ENCODE measurements around the gene CABCOCO1. TPM values are rescaled to one million over a fixed set of nuclear protein-coding genes. Genes with fewer than 3 reads are reported as not detected.

CABCOCO1 gene
- total RNA-seq, 1 experiment from 2014 or later, result not detected

GRCh38 chr10:61655335-61655851 lies 7.3 kb upstream of the CABCOCO1 start:
- BruUV-seq (replicated peaks), result no TSS peak
- no peak overlapping the region for H3K9ac ChIP-seq (ENCODE audit: low read length)
- no peak overlapping the region for H3K4me3 ChIP-seq (replicated peaks in 1 of 2; ENCODE audit: low read depth in 1 of 2, low read length in 2 of 2)
- POLR2A ChIA-PET, result no interaction called here
- H3K9me3 ChIP-seq (ENCODE audit: control insufficient read depth in 1 of 2, insufficient read depth in 1 of 2, low read depth in 1 of 2, low read length in 2 of 2), result no peaks in the 10 kb centered on the region
- H3K4me2 ChIP-seq (ENCODE audit: low read length), result no peak overlapping the region
- H3K36me3 ChIP-seq (ENCODE audit: control insufficient read depth in 1 of 2, insufficient read depth in 2 of 2, low read length in 2 of 2), result no peaks in the 10 kb centered on the region
- no peak overlapping the region for H2AFZ ChIP-seq (ENCODE audit: low read depth, low read length, poor library complexity, severe bottlenecking)
- H3K9me2 ChIP-seq (ENCODE audit: insufficient read depth), result no peaks in the 10 kb centered on the region; the same call in 1 of the 2 replicates
- TF ChIP-seq POLR2A (IDR thresholded peaks at IDR 0.05; ENCODE audit: borderline replicate concordance, extremely low read depth, insufficient read depth, insufficient read length) (no peak), CBX3 (IDR thresholded peaks at IDR 0.05; ENCODE audit: low read depth) (no peak), JUND (IDR thresholded peaks at IDR 0.05) (no peak), TCF7L2 (IDR thresholded peaks at IDR 0.05; ENCODE audit: borderline replicate concordance, extremely low read depth, insufficient read depth, insufficient read length) (no peak), CEBPB (IDR thresholded peaks at IDR 0.05; ENCODE audit: low read depth) (no peak), ZFX (IDR thresholded peaks at IDR 0.05) (no peak), REST (IDR thresholded peaks at IDR 0.05; ENCODE audit: low read depth) (no peak), SRF (IDR thresholded peaks at IDR 0.05; ENCODE audit: low read depth) (no peak), YY1 (IDR thresholded peaks at IDR 0.05; ENCODE audit: extremely low read depth, insufficient replicate concordance, low read depth, low read length) (no peak), ZNF274 (IDR thresholded peaks at IDR 0.05; ENCODE audit: low read depth, low read length) (no peak), RAD21 (IDR thresholded peaks at IDR 0.05; ENCODE audit: low read depth) (no peak), MAX (IDR thresholded peaks at IDR 0.05) (no peak), CTCF (IDR thresholded peaks at IDR 0.05 in 2 of 3, conservative IDR thresholded peaks at IDR 0.05 in 1 of 3; ENCODE audit: borderline replicate concordance in 1 of 3, insufficient read depth in 1 of 3, low read depth in 2 of 3, low read length in 2 of 3) (no peak)
- no peaks in the 10 kb centered on the region for H3K27me3 ChIP-seq (ENCODE audit: insufficient read depth, low read length)
- H3K79me2 ChIP-seq (ENCODE audit: insufficient read depth, low read length), result no peaks in the 10 kb centered on the region
- no peak overlapping the region for H3K27ac ChIP-seq (ENCODE audit: low read depth, low read length)
- CTCF ChIA-PET, result no interaction called here
- intact Hi-C loops (cut with micrococcal nuclease), result no loop called here
- no peaks in the 10 kb centered on the region for H3K4me1 ChIP-seq (ENCODE audit: control insufficient read depth in 1 of 2, insufficient read depth in 2 of 2, low read length in 2 of 2)
- no peaks in the 10 kb centered on the region for H4K20me1 ChIP-seq (ENCODE audit: insufficient read depth)
- ATAC-seq, result no peak
- RAD21 ChIA-PET (ENCODE audit: low non-redundant PET in 1 of 2, low total read pairs in 2 of 2, uncharacterized antibody in 2 of 2, unreplicated experiment in 2 of 2), result no interaction called here
- no peak for DNase-seq (ENCODE audit: low read depth, low spot score)

Data from HCT116 (cell line).